Rectal smooth muscle tissue (tissue), 1 donor: ENCODE measurements around the gene RIMS4.
A peak's percentile ranks its signal among the peaks of the same experiment; 100 is the strongest.

Experiments
- H3K27ac ChIP-seq: one replicate; pipeline ENCODE4 v1.7.0; 2013; ENCODE audit warnings: low read depth, low read length, inconsistent platforms
- H3K27me3 ChIP-seq: one replicate; pipeline ENCODE4 v1.7.0; 2013; ENCODE audit warnings: low read length; ENCODE audit not compliant: control insufficient read depth, insufficient read depth
- H3K36me3 ChIP-seq: one replicate; pipeline ENCODE4 v1.7.0; 2013; ENCODE audit warnings: low read length; ENCODE audit not compliant: control insufficient read depth, insufficient read depth
- H3K4me1 ChIP-seq: one replicate; pipeline ENCODE4 v1.7.0; 2013; ENCODE audit warnings: low read length; ENCODE audit not compliant: control insufficient read depth, insufficient read depth
- H3K4me3 ChIP-seq: one replicate; pipeline ENCODE4 v1.7.0; 2013; ENCODE audit warnings: low read length
- H3K9ac ChIP-seq: one replicate; pipeline ENCODE4 v1.7.0; 2013; ENCODE audit warnings: low read length

Gene RIMS4

GRCh38 chr20:44714701-44715498, 95.4 kb downstream of the RIMS4 start, which contains the start of gene CCN5:
Gene CCN5, plus strand, starts transcription at chr20:44715369. Its CDS starts 22 bp downstream, at chr20:44715391.
- H3K9ac ChIP-seq = no peak within 1 kb of the TSS
- peak within 1 kb of the TSS; percentile 7 for H3K4me3 ChIP-seq
- no peaks in the 10 kb centered on the region for H3K27me3 ChIP-seq
- peaks cover 4% of the 10 kb centered on the region for H3K4me1 ChIP-seq
- no peak within 1 kb of the TSS for H3K27ac ChIP-seq
- no peaks in the 10 kb centered on the region for H3K36me3 ChIP-seq

GRCh38 chr20:44714102-44714700, 96.1 kb downstream of the RIMS4 start:
- Histone ChIP-seq H3K36me3 (no peaks in the 10 kb centered on the region), H3K27me3 (no peaks in the 10 kb centered on the region), H3K9ac (no peak overlapping the region), H3K4me3 (no peak overlapping the region), H3K27ac (no peak overlapping the region), H3K4me1 (peaks cover 4% of the 10 kb centered on the region)

GRCh38 chr20:44711237-44711636, 99.1 kb downstream of the RIMS4 start:
- H3K27me3 ChIP-seq = no peaks in the 10 kb centered on the region
- H3K4me1 ChIP-seq = peaks cover 4% of the 10 kb centered on the region
- no peaks in the 10 kb centered on the region for H3K36me3 ChIP-seq
- H3K27ac ChIP-seq = no peak overlapping the region
- H3K4me3 ChIP-seq = no peak overlapping the region
- H3K9ac ChIP-seq = no peak overlapping the region

- H3K36me3 ChIP-seq = no peaks in the 10 kb centered on the region
- peaks cover under 1% of the 10 kb centered on the region for H3K4me1 ChIP-seq
- no peaks in the 10 kb centered on the region for H3K27me3 ChIP-seq
- H3K4me3 ChIP-seq = no peak overlapping the region
- H3K9ac ChIP-seq = no peak overlapping the region
- H3K27ac ChIP-seq = no peak overlapping the region
Measured at GRCh38 chr20:44709797-44710196, 100.5 kb downstream of the RIMS4 start.

- Histone ChIP-seq H3K9ac (no peak overlapping the region), H3K27me3 (no peaks in the 10 kb centered on the region), H3K27ac (no peak overlapping the region), H3K36me3 (no peaks in the 10 kb centered on the region), H3K4me1 (no peaks in the 10 kb centered on the region), H3K4me3 (no peak overlapping the region)
Measured at GRCh38 chr20:44709380-44709779, 101.0 kb downstream of the RIMS4 start.

- Histone ChIP-seq H3K27ac (no peak overlapping the region), H3K4me3 (no peak overlapping the region), H3K4me1 (no peaks in the 10 kb centered on the region), H3K36me3 (no peaks in the 10 kb centered on the region), H3K9ac (no peak overlapping the region), H3K27me3 (no peaks in the 10 kb centered on the region)
Measured at GRCh38 chr20:44707018-44707579, 103.2 kb downstream of the RIMS4 start.

GRCh38 chr20:44706301-44707017, 103.9 kb downstream of the RIMS4 start:
- no peaks in the 10 kb centered on the region for H3K4me1 ChIP-seq

GRCh38 chr20:44705364-44706094, 104.8 kb downstream of the RIMS4 start:
- Histone ChIP-seq H3K27ac (no peak overlapping the region), H3K9ac (no peak overlapping the region), H3K4me1 (no peaks in the 10 kb centered on the region), H3K36me3 (no peaks in the 10 kb centered on the region), H3K4me3 (no peak overlapping the region), H3K27me3 (no peaks in the 10 kb centered on the region)

More at GRCh38 chr20:44706301-44707017, 103.9 kb downstream of the RIMS4 start:
- Histone ChIP-seq H3K27ac (no peak overlapping the region), H3K4me3 (no peak overlapping the region), H3K9ac (no peak overlapping the region), H3K27me3 (no peaks in the 10 kb centered on the region), H3K36me3 (no peaks in the 10 kb centered on the region)

- Histone ChIP-seq H3K36me3 (no peaks in the 10 kb centered on the region), H3K9ac (no peak overlapping the region), H3K4me1 (no peaks in the 10 kb centered on the region), H3K4me3 (no peak overlapping the region), H3K27me3 (no peaks in the 10 kb centered on the region), H3K27ac (no peak overlapping the region)
Measured at GRCh38 chr20:44704551-44704971, 105.8 kb downstream of the RIMS4 start.

GRCh38 chr20:44703956-44704488, 106.3 kb downstream of the RIMS4 start:
- Histone ChIP-seq H3K4me3 (no peak overlapping the region), H3K27ac (no peak overlapping the region), H3K4me1 (no peaks in the 10 kb centered on the region), H3K9ac (no peak overlapping the region), H3K36me3 (no peaks in the 10 kb centered on the region), H3K27me3 (no peaks in the 10 kb centered on the region)

- no peak overlapping the region for H3K4me3 ChIP-seq
- no peaks in the 10 kb centered on the region for H3K4me1 ChIP-seq
- H3K27me3 ChIP-seq = no peaks in the 10 kb centered on the region
- no peaks in the 10 kb centered on the region for H3K36me3 ChIP-seq
- H3K9ac ChIP-seq = no peak overlapping the region
- H3K27ac ChIP-seq = no peak overlapping the region
Measured at GRCh38 chr20:44703183-44703925, 107.0 kb downstream of the RIMS4 start.
